ENCODE measurements around the gene LYL1.

Gene LYL1

GRCh38 chr19:13092606-13093235 lies 9.9 kb downstream of the LYL1 start:
- DNase-seq (ENCODE audit: low read depth): no peak

DNA sequence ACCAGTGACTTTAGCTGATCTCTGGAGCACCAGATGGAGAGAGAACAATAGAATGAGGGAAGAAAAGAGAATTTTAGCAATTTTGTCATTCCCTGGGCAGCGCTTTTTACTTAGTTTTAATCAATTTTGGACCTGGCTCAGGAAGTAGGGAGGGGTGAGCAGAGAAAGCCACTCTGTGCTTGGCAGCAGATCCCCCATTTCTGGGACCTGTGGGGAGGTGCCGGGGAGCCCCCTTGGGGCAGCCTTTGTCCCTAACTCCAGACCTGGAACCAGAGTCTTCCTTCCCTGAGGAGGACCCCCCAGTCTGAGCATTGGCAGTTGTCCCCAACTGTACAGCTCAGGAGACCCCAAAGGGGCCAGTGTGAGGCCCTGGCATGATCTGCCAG lies 10.5 kb downstream of the LYL1 start:
- no peak for DNase-seq (ENCODE audit: low read depth)

- DNase-seq (ENCODE audit: low read depth): no peak
Measured at GRCh38 chr19:13091400-13092157, 11.1 kb downstream of the LYL1 start.

- no peak for DNase-seq (ENCODE audit: low read depth)
Measured at GRCh38 chr19:13090511-13091231, 12.0 kb downstream of the LYL1 start.

DNA sequence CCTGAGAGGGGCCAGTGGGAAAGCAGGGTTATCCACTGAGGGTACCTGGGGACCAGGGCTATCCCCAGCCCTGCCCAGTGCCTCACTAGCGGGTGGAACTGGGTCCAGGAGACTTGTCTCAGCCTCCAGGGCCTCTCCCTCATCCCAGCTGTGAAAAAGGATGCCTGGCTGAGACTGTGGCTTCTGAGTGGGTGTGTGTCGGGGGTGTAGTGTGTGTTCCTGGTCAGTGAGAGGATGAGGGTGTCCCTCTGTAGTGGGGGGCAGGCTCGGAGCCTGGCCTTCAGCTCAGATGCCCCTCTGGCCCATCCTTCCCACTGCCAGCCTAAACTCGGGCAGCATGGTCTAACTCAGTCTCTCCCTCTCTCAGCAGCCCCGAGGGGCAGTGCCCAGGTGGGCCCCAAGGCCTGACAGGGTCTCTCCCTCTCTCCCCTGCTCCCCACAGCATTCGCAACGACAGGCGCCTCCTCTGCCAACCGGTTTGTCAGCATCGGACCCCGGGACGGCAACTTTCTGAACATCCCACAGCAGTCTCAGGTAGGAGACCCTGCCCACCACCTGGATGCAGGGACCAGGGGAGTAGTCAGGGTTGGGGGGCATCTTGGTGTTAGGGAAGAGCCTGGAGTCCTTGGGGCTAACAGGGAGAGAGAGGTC lies 12.7 kb downstream of the LYL1 start:
- no peak for DNase-seq (ENCODE audit: low read depth)

- DNase-seq (ENCODE audit: low read depth): no peak
Measured at GRCh38 chr19:13089139-13089856, 13.4 kb downstream of the LYL1 start.

- no peak for DNase-seq (ENCODE audit: low read depth)
Measured at GRCh38 chr19:13087795-13088537, 14.7 kb downstream of the LYL1 start.

- DNase-seq (ENCODE audit: low read depth): no peak
Measured at GRCh38 chr19:13087295-13087694, 15.4 kb downstream of the LYL1 start.

- no peak for DNase-seq (ENCODE audit: low read depth)
Measured at GRCh38 chr19:13086341-13086740, 16.3 kb downstream of the LYL1 start.

DNA sequence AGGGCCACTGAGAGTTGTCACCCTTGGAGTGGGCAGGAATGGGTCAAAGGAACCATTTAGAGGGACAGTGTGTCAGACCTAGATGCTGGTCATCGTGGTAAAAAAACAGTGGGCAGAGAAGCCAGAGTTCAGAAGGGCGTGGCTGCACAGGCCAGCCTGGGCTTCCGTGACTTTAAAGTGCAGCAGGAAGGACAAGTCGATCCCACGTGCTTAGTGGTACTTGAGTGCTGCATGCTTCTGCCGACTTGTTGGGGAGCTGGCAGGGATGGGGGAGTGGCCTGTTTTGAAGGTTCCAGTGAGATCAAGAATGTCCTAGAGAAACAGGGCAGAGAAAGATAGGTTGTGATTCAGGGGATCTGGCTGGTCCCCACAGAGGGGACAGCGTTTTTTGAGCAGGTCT lies 17.0 kb downstream of the LYL1 start:
- no peak for DNase-seq (ENCODE audit: low read depth)

- DNase-seq (ENCODE audit: low read depth): no peak
Measured at GRCh38 chr19:13083627-13084026, 19.0 kb downstream of the LYL1 start.

DNA sequence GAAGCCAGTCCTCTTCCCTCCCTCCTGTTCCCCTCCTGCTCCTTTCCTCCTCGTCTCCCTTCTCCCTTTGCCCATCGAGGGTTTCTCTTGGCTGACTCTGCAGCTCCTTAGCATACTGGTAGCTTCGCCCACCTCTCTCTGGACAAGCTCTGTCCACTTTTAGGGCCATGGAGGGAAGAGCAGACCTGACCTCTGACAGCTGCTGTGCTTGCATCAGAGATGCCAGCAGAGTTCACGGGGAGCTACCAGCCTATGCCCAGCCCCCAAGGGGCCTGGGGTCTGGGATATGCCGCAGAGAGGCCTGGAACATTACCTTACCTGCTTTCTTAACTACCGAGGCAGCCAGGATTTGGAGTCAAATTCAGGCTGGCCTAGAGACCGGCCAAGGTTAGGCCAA lies 19.7 kb downstream of the LYL1 start:
- no peak for DNase-seq (ENCODE audit: low read depth)

GRCh38 chr19:13082192-13083007 lies 20.3 kb downstream of the LYL1 start:
- no peak for DNase-seq (ENCODE audit: low read depth)

GRCh38 chr19:13079542-13079986 lies 23.1 kb downstream of the LYL1 start:
- no peak for DNase-seq (ENCODE audit: low read depth)

- DNase-seq (ENCODE audit: low read depth): no peak
Measured at GRCh38 chr19:13078897-13079541, 23.6 kb downstream of the LYL1 start.

GRCh38 chr19:13078381-13078780 lies 24.3 kb downstream of the LYL1 start:
- DNase-seq (ENCODE audit: low read depth): no peak

DNA sequence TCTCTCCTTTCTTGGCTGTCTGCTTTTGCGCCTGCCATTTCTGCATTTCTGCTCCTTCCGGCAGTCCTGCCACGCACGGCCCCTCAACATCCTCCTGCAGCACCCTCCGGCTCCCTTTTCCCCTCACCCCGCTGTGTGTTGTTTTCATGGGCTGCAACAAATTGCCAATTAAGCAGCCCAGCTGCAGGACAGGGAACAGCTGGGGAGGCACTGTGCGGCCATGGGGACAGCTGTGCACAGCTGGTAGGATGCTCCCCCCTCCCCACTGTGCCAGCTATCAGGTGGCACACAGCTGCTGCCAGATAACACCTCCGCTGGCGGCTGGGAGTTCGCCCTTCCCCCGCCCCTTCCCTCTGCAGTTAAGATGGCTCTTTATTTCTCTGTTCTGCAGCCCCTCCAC lies 25.4 kb downstream of the LYL1 start:
- DNase-seq (ENCODE audit: low read depth): no peak

GRCh38 chr19:13076787-13077186 lies 25.9 kb downstream of the LYL1 start:
- DNase-seq (ENCODE audit: low read depth): no peak

GRCh38 chr19:13076320-13076719 lies 26.3 kb downstream of the LYL1 start:
- no peak for DNase-seq (ENCODE audit: low read depth)

GRCh38 chr19:13074378-13074777 lies 28.3 kb downstream of the LYL1 start:
- no peak for DNase-seq (ENCODE audit: low read depth)
